ENCODE data around the gene F12.

F12 gene

GRCh38 chr5:177446200-177447065 lies 37.1 kb upstream of the F12 start, which contains the start of gene PRR7:
PRR7 (plus strand) TSS chr5:177446814; CDS start chr5:177455068, 8,254 bp downstream.
- DNase-seq = no peak

GRCh38 chr5:177445917-177446199 lies 36.5 kb upstream of the F12 start:
- no peak for DNase-seq

DNA sequence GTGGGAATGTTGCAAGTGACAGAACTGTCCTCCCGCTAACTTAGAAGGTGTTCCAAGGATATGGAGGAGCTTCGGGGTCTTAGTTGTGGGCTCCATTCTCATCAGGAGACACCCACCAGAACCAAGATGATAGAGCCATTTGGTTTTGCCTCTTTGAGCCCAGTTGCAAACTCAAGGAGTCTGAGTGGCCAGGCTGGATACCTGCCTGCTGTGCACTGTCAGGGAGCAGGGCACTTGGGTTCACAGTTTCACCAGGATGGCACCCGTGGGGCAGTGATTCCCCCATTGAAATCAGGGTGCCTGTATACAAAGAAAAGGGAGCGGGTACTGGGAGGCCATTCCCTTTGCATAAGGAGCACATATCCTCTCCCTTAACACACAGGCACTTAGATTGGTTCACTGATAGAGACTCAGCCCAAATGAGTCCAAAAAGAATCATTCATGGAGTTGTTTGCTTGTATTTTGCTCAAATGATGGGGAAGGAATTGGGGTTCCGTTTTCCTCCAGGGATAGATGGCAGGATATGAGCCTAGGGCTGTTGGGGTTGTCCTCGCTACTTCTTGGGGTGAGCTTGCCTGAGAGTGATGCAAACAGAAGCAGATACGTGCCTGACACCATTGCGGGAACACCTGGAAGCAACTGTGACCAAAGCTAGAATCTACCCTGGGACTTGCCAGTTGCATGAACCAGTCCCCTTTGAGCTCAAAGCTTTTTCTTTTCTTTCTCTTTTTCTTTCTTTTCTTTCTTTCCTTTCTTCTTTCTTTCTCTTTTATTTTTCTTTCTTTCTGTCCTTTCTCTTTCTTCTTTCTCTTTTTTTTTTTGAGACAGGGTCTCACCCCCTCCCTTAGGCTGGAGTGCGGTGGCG lies 35.9 kb upstream of the F12 start:
- no peak for DNase-seq

GRCh38 chr5:177444106-177445051 lies 35.0 kb upstream of the F12 start:
- no peak for DNase-seq

- no peak for DNase-seq
Observed at GRCh38 chr5:177443144-177443983, 34.0 kb upstream of the F12 start.

GRCh38 chr5:177442066-177442826 lies 32.9 kb upstream of the F12 start:
- no peak for DNase-seq

DNA sequence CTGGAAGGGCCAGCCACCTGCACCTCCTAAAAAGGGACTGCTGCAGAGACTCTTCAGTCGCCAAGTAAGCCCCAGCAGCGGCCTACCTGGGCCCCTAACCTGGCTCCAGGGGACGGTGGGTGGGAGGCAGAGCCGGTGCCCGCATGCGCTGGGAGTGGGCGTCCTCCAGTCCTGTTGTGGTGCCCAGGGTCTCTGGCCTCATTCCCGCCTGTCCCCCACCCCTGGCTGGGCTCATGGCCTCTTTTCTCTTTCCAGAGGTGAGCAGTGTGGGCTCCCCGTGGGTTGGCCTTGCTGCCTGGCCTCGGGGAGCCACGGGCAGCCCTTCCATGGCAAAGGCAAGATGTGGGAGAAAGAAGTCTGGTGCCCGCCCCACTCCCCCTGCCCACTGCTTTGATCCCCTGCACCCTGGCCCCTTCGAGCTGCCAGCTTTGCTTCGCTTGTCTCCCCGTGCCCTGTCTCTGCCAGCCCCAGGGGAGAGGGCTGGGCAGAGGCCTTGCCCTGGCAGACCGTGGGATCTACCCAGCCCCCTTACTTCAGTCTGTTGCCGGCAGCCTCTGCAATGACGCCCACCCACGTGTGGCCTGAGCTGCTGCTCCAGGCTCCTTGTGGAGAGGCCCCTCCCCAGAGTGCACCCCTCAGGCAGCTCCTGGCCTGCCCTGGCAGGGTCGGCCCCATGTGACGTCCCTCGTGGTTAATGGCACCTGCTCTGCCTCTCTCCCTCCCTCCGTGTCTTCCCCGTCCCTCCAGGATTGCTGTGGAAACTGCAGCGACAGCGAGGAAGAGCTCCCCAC lies 31.8 kb upstream of the F12 start:
- no peak for DNase-seq

GRCh38 chr5:177440211-177440989 lies 31.0 kb upstream of the F12 start:
- DNase-seq = no peak

GRCh38 chr5:177439518-177440053 lies 30.2 kb upstream of the F12 start:
- DNase-seq = no peak

DNA sequence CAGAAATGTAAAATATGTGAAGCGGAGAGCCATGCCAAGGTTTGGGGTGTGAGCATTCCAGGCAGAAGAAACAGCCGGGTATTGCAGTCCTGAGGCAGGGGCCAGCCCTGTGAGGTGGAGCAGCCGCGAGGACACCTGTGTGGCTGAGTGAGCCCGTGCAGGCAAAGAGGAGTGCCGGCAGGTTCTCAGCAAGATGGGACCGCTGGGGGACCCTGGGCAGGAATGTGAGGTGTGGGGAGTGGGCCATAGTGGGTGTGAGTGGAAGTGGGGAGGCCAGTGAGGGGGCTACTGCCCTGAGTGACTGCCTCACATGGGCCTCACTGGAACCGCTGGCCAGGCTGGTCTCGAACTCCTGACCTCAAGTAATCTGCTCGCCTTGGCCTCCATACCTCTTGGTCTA lies 29.1 kb upstream of the F12 start:
- DNase-seq = no peak

DNA sequence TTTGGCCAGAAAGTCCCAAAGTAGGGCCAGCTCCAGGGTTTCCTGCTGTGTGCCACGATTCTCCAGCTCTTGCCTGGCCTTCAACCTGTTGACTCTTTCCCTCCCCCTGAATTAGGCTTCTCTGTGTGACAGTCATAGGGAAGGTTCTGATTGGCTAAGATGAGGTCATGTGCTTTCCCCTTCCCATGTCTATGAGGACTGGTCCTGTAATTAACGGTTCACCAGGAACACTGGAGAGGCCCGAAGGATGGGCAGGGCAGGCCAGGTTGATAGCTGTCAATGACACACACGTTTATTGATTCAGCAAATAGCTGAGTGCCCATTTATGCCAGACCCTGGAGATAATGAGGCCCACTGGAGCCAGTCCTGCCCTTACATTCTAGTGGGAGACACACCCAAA lies 28.3 kb upstream of the F12 start:
- no peak for DNase-seq

GRCh38 chr5:177435847-177436536 lies 26.6 kb upstream of the F12 start:
- DNase-seq = no peak

GRCh38 chr5:177434942-177435738 lies 25.8 kb upstream of the F12 start:
- no peak for DNase-seq

DNA sequence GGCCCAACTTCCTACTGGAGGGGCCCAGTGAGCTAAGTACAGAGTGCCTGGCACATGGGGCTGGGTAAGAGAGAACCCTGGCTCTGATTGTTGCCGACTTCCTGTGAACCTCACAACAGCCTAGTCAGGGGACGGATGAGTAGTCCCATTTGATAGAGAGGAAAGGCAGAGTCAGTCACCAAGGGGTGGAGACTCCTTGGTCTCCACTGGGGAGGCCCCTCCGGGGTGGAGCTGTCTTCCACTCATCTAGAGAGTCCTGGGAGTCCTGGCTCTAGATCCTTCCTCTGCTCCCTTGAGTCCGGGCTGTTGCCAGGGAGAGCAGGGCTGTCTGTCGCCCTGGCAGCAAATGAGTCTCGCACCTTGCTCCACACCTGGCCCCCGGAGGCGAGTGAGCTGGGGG lies 25.1 kb upstream of the F12 start:
- no peak for DNase-seq

DNA sequence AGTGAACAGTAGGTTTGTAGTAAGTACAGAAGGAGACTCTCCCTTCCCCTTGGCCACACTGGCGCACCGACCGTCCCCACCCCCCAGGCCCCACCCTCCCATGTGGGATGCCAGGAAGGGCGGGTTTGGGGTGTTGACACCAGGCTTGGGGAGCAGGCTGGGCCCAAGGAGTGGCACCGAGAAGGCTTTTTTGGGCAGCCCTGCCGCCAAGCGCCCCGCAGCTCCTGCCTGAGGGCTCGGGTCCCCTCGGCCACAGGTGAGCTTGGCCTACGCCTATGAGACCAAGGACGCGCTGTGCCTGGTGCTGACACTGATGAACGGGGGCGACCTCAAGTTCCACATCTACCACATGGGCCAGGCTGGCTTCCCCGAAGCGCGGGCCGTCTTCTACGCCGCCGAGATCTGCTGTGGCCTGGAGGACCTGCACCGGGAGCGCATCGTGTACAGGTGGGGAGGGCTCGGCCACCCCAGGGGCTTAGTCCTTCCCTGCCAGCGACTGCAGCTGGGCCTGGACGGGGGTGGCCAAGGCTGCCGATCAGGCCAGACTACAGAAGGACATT lies 24.4 kb upstream of the F12 start:
- no peak for DNase-seq

GRCh38 chr5:177432839-177433657 lies 23.7 kb upstream of the F12 start:
- no peak for DNase-seq

All from NCI-H1105 (cell line).